A673 (cell line): Measurements from ENCODE around the gene PRKCH.

Experiments used
- CTCF ChIP-seq: fragments of 300-800, 200-600 bp; sonication (generic); conservative IDR thresholded peaks from 2 replicates; pipeline ENCODE4 v1.5.1; 2017; ENCODE audit warnings: low read depth, mild to moderate bottlenecking, antibody characterized with exemption, low read length, moderate library complexity, mixed read lengths
- EZH2 ChIP-seq: fragments of 200-600 bp; sonication (generic); IDR thresholded peaks from 2 replicates; pipeline ENCODE4 v1.6.1; 2017; ENCODE audit warnings: borderline replicate concordance, low read depth, mild to moderate bottlenecking, mixed read lengths, antibody characterized with exemption, low read length; ENCODE audit not compliant: poor library complexity, severe bottlenecking

GRCh38 chr14:61279082-61279481, 42.3 kb upstream of the PRKCH start:
- TF ChIP-seq CTCF (no peak), EZH2 (no peak)
